Femur (tissue), 1 donor: ENCODE results near the gene SORBS1.

Experiments used
- DNase-seq: peaks from one replicate; pipeline ENCODE4 v3.0.0-alpha.2; 2017

The SORBS1 gene

GRCh38 chr10:95511314-95511713 is 49.9 kb downstream of the SORBS1 start:
- no peak for DNase-seq

- no peak for DNase-seq
Measured at GRCh38 chr10:95509251-95509650, 51.9 kb downstream of the SORBS1 start.

GRCh38 chr10:95508730-95509129 is 52.4 kb downstream of the SORBS1 start:
- DNase-seq: no peak

GRCh38 chr10:95506056-95506737 is 55.0 kb downstream of the SORBS1 start:
- DNase-seq: no peak

- DNase-seq: no peak
Measured at GRCh38 chr10:95505641-95506040, 55.5 kb downstream of the SORBS1 start.

- DNase-seq: no peak
Measured at GRCh38 chr10:95505084-95505610, 56.0 kb downstream of the SORBS1 start.

GRCh38 chr10:95504246-95504691 is 56.9 kb downstream of the SORBS1 start:
- no peak for DNase-seq

GRCh38 chr10:95503526-95503925 is 57.6 kb downstream of the SORBS1 start:
- no peak for DNase-seq

GRCh38 chr10:95503001-95503400 is 58.2 kb downstream of the SORBS1 start:
- no peak for DNase-seq

- no peak for DNase-seq
Measured at GRCh38 chr10:95502377-95502776, 58.8 kb downstream of the SORBS1 start.

- no peak for DNase-seq
Measured at GRCh38 chr10:95501203-95502094, 59.7 kb downstream of the SORBS1 start.

- DNase-seq: no peak
Measured at GRCh38 chr10:95500649-95501048, 60.5 kb downstream of the SORBS1 start.

- no peak for DNase-seq
Measured at GRCh38 chr10:95500097-95500496, 61.1 kb downstream of the SORBS1 start.

GRCh38 chr10:95499482-95499989 is 61.6 kb downstream of the SORBS1 start:
- no peak for DNase-seq

GRCh38 chr10:95496951-95497350 is 64.2 kb downstream of the SORBS1 start:
- no peak for DNase-seq

- DNase-seq: no peak
Measured at GRCh38 chr10:95496246-95496911, 64.8 kb downstream of the SORBS1 start.

- DNase-seq: no peak
Measured at GRCh38 chr10:95493862-95494261, 67.3 kb downstream of the SORBS1 start.

GRCh38 chr10:95487994-95488393 is 73.2 kb downstream of the SORBS1 start:
- no peak for DNase-seq

GRCh38 chr10:95485056-95485844 is 75.9 kb downstream of the SORBS1 start:
- DNase-seq: no peak

- DNase-seq: no peak
Measured at GRCh38 chr10:95482501-95483233, 78.5 kb downstream of the SORBS1 start.

- DNase-seq: peak; percentile 35
Measured at GRCh38 chr10:95480901-95481491, 80.2 kb downstream of the SORBS1 start.
